H9 (cell line): ENCODE results near the gene TMEM125. TPM values are rescaled to one million over a fixed set of nuclear protein-coding genes. Genes with fewer than 3 reads are reported as not detected.

Experiments
- DNase-seq: peaks from one replicate; pipeline ENCODE4 v3.0.0-alpha.2; 2017
- H2AFZ ChIP-seq: one replicate; pipeline ENCODE4 v1.6.1; 2013; ENCODE audit warnings: mild to moderate bottlenecking, low read length, control low read depth, moderate library complexity
- H2AK5ac ChIP-seq: 2 replicates; pipeline ENCODE4 v1.6.1; 2013; ENCODE audit warnings: low read length, control low read depth, mixed read lengths; ENCODE audit not compliant: insufficient read length
- H2BK120ac ChIP-seq: one replicate; pipeline ENCODE4 v1.6.1; 2013; ENCODE audit warnings: low read depth, mild to moderate bottlenecking, low read length, control low read depth, inconsistent platforms; ENCODE audit not compliant: poor library complexity, severe bottlenecking
- H2BK12ac ChIP-seq: 2 replicates; pipeline ENCODE4 v1.6.1; 2013; ENCODE audit warnings: low read length, control low read depth, mixed read lengths, low read depth; ENCODE audit not compliant: insufficient read length
- H2BK15ac ChIP-seq: 2 replicates; pipeline ENCODE4 v1.6.1; 2013; ENCODE audit warnings: low read depth, low read length, control low read depth
- H2BK20ac ChIP-seq: one replicate; pipeline ENCODE4 v1.6.1; 2013; ENCODE audit warnings: low read depth, mild to moderate bottlenecking, low read length, control low read depth, inconsistent platforms; ENCODE audit not compliant: poor library complexity, severe bottlenecking
- H2BK5ac ChIP-seq: 2 replicates; pipeline ENCODE4 v1.6.1; 2013; ENCODE audit warnings: low read length, control low read depth, mixed read lengths; ENCODE audit not compliant: insufficient read length
- H3K14ac ChIP-seq: 2 replicates; pipeline ENCODE4 v1.6.1; 2013; ENCODE audit warnings: low read length, control low read depth; ENCODE audit not compliant: insufficient read depth
- H3K18ac ChIP-seq: 2 replicates; pipeline ENCODE4 v1.6.1; 2013; ENCODE audit warnings: low read depth, mild to moderate bottlenecking, mixed read lengths, low read length, control low read depth; ENCODE audit not compliant: insufficient read length
- H3K23ac ChIP-seq: 2 replicates; pipeline ENCODE4 v1.6.1; 2013; ENCODE audit warnings: low read length, control low read depth, mixed read lengths, low read depth; ENCODE audit not compliant: insufficient read length
- H3K23me2 ChIP-seq: 2 replicates; pipeline ENCODE4 v1.6.1; 2013; ENCODE audit warnings: low read depth, mild to moderate bottlenecking, mixed read lengths, low read length, control low read depth; ENCODE audit not compliant: insufficient read length, poor library complexity, severe bottlenecking
- H3K27ac ChIP-seq: 2 replicates; pipeline ENCODE4 v1.5.1; 2013; ENCODE audit warnings: low read length, control low read depth, mixed read lengths, low read depth; ENCODE audit not compliant: insufficient read length
- H3K27me3 ChIP-seq: 2 replicates; pipeline ENCODE4 v1.6.1; 2013; ENCODE audit warnings: low read length, control low read depth, inconsistent platforms; ENCODE audit not compliant: insufficient read depth
- H3K4ac ChIP-seq: 2 replicates; pipeline ENCODE4 v1.6.1; 2013; ENCODE audit warnings: low read depth, mild to moderate bottlenecking, control low read depth, inconsistent platforms, low read length, moderate library complexity
- H3K4me1 ChIP-seq: 2 replicates; pipeline ENCODE4 v1.6.1; 2013; ENCODE audit warnings: low read length, control low read depth, inconsistent platforms; ENCODE audit not compliant: insufficient read depth
- H3K4me2 ChIP-seq: 2 replicates; pipeline ENCODE4 v1.6.1; 2013; ENCODE audit warnings: low read length, control low read depth, mixed read lengths; ENCODE audit not compliant: insufficient read length, insufficient read depth
- H3K56ac ChIP-seq: 2 replicates; pipeline ENCODE4 v1.6.1; 2013; ENCODE audit warnings: low read depth, mild to moderate bottlenecking, mixed read lengths, low read length, control low read depth; ENCODE audit not compliant: insufficient read length
- H3K79me1 ChIP-seq: 2 replicates; pipeline ENCODE4 v1.6.1; 2013; ENCODE audit warnings: low read depth, mild to moderate bottlenecking, moderate library complexity, low read length, control low read depth, inconsistent platforms; ENCODE audit not compliant: insufficient read depth, poor library complexity, severe bottlenecking
- H3K79me2 ChIP-seq: 2 replicates; pipeline ENCODE4 v1.6.1; 2013; ENCODE audit warnings: low read length, control low read depth, inconsistent platforms; ENCODE audit not compliant: insufficient read depth
- H3K9ac ChIP-seq: 2 replicates; pipeline ENCODE4 v1.6.1; 2013; ENCODE audit warnings: low read length, control low read depth, mixed read lengths; ENCODE audit not compliant: insufficient read length; ENCODE audit errors: extremely low read depth
- H3K9me3 ChIP-seq: one replicate; pipeline ENCODE4 v1.6.1; 2013; ENCODE audit warnings: low read depth, low read length, inconsistent platforms; ENCODE audit not compliant: control insufficient read depth
- H3T11ph ChIP-seq: one replicate; pipeline ENCODE4 v1.6.1; 2013; ENCODE audit warnings: mild to moderate bottlenecking, low read length, control low read depth, inconsistent platforms
- H4K20me1 ChIP-seq: one replicate; pipeline ENCODE4 v1.6.1; 2013; ENCODE audit not compliant: control insufficient read depth, insufficient read length, insufficient read depth
- H4K5ac ChIP-seq: 2 replicates; pipeline ENCODE4 v1.6.1; 2013; ENCODE audit warnings: low read depth, mild to moderate bottlenecking, mixed read lengths, low read length, control low read depth; ENCODE audit not compliant: insufficient read length
- H4K8ac ChIP-seq: replicated peaks from 2 replicates; pipeline ENCODE4 v1.6.1; 2013; ENCODE audit warnings: low read length, control low read depth, mixed read lengths, low read depth; ENCODE audit not compliant: insufficient read length
- H4K91ac ChIP-seq: 2 replicates; pipeline ENCODE4 v1.6.1; 2013; ENCODE audit warnings: low read depth, mild to moderate bottlenecking, moderate library complexity, mixed read lengths, low read length, control low read depth; ENCODE audit not compliant: insufficient read length
- H3K27ac Mint-ChIP-seq, 3 experiments: 2 replicates in 2 of 3; 3 replicates in 1 of 3; pipeline ENCODE4 v1.8.0; 2020 to 2021; ENCODE audit warnings: mixed read lengths in 3 of 3, mild to moderate bottlenecking in 1 of 3, moderate library complexity in 1 of 3
- H3K27me3 Mint-ChIP-seq: 2 replicates; pipeline ENCODE4 v1.8.0; 2021; ENCODE audit warnings: low read depth, mild to moderate bottlenecking, moderate library complexity, mixed read lengths
- H3K36me3 Mint-ChIP-seq, 3 experiments: 2 replicates in 2 of 3; 3 replicates in 1 of 3; pipeline ENCODE4 v1.8.0; 2020 to 2021; ENCODE audit warnings: low read depth in 3 of 3, mixed read lengths in 3 of 3; ENCODE audit not compliant: insufficient read depth in 1 of 3
- H3K4me1 Mint-ChIP-seq, 2 experiments: 2 replicates each; pipeline ENCODE4 v1.8.0; 2020; ENCODE audit warnings: mixed read lengths in 2 of 2
- H3K4me3 Mint-ChIP-seq, 2 experiments: 2 replicates in 1 of 2; 3 replicates in 1 of 2; pipeline ENCODE4 v1.8.0; 2020 to 2021; ENCODE audit warnings: mild to moderate bottlenecking in 2 of 2, mixed read lengths in 2 of 2, moderate library complexity in 1 of 2
- H3K9me3 Mint-ChIP-seq, 2 experiments: 2 replicates in 1 of 2; 3 replicates in 1 of 2; pipeline ENCODE4 v1.8.0; 2020; ENCODE audit warnings: mild to moderate bottlenecking in 2 of 2, mixed read lengths in 2 of 2, moderate library complexity in 1 of 2
- WGBS: extraction: QIAGEN DNeasy Blood & Tissue Kit; methylation state at CpG from one replicate; pipeline ENCODE4 v1.1.7; 2013; ENCODE audit warnings: missing lambda C conversion rate, low lambda C conversion rate, mixed read lengths; ENCODE audit not compliant: insufficient read length; ENCODE audit errors: extremely low coverage; 5-methylcytosine and 5-hydroxymethylcytosine counted together
- total RNA-seq: library from RNA; stranded (reverse); gene quantifications from 2 replicates; pipeline ENCODE4 v1.2.1, GENCODE V29; 2021
- TF ChIP-seq, protein P1 (sequence below): fragments of 200-600 bp; sonication (generic); conservative IDR thresholded peaks from 3 replicates; pipeline ENCODE4 v1.8.0; 2021; ENCODE audit warnings: antibody characterized with exemption, mild to moderate bottlenecking

TMEM125 gene
- total RNA-seq, 1 experiment from 2014 or later: 19.6 TPM

DNA sequence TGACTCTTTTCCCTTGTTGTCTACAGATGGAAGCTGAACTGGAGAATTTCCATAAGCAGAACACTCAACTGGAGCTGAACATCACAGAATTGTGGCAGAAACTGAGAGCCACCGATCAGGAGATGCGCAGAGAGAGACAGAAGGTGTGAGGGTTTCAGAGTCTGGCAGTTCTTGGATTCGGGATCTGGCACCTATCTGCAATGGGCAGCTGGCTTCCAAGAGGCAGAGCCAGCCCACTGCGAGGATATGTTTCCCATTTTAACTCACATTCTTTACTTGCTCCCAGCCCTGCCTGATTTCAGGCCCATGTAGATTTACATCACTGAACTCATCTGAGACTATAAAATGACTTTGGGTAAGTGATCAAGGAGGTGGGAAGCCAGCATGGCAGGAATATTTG is 37.3 kb upstream of the TMEM125 start:
- Mint-ChIP-seq H3K27ac (no peak overlapping the region), H3K4me3 (no peak overlapping the region), H3K9me3 (no peaks in the 10 kb centered on the region), H3K4me1 (peaks cover 17 to 22% of the 10 kb centered on the region in 2 experiments), H3K36me3 (no peaks in the 10 kb centered on the region), H3K27me3 (peaks cover 2% of the 10 kb centered on the region; the same call in 1 of the 2 replicates)
- H3K4ac ChIP-seq: no peak overlapping the region
- H3K23me2 ChIP-seq: no peaks in the 10 kb centered on the region
- no peak overlapping the region for H2BK15ac ChIP-seq
- H3K27ac ChIP-seq: no peak overlapping the region
- WGBS: no CpG with 5 or more reads among the region's 4 CpGs
- H2BK120ac ChIP-seq: no peak overlapping the region
- H4K20me1 ChIP-seq: no peaks in the 10 kb centered on the region
- TF ChIP-seq, protein P1, sequence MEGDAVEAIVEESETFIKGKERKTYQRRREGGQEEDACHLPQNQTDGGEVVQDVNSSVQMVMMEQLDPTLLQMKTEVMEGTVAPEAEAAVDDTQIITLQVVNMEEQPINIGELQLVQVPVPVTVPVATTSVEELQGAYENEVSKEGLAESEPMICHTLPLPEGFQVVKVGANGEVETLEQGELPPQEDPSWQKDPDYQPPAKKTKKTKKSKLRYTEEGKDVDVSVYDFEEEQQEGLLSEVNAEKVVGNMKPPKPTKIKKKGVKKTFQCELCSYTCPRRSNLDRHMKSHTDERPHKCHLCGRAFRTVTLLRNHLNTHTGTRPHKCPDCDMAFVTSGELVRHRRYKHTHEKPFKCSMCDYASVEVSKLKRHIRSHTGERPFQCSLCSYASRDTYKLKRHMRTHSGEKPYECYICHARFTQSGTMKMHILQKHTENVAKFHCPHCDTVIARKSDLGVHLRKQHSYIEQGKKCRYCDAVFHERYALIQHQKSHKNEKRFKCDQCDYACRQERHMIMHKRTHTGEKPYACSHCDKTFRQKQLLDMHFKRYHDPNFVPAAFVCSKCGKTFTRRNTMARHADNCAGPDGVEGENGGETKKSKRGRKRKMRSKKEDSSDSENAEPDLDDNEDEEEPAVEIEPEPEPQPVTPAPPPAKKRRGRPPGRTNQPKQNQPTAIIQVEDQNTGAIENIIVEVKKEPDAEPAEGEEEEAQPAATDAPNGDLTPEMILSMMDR: no peak
- H4K91ac ChIP-seq: no peak overlapping the region
- H3K27me3 ChIP-seq: no peaks in the 10 kb centered on the region
- no peak overlapping the region for H2AFZ ChIP-seq
- H3K79me1 ChIP-seq: no peaks in the 10 kb centered on the region
- no peak overlapping the region for H2BK5ac ChIP-seq
- no peak overlapping the region for H2BK12ac ChIP-seq
- H3K9ac ChIP-seq: no peak overlapping the region
- no peak overlapping the region for H3K4me2 ChIP-seq
- no peak overlapping the region for H4K5ac ChIP-seq
- H2BK20ac ChIP-seq: no peak overlapping the region
- no peak overlapping the region for H3K18ac ChIP-seq
- no peak overlapping the region for H3K14ac ChIP-seq
- no peaks in the 10 kb centered on the region for H3K79me2 ChIP-seq
- H2AK5ac ChIP-seq: no peak overlapping the region
- H3K9me3 ChIP-seq: no peaks in the 10 kb centered on the region
- H4K8ac ChIP-seq: no peak overlapping the region
- H3K56ac ChIP-seq: no peak overlapping the region
- no peaks in the 10 kb centered on the region for H3K4me1 ChIP-seq
- no peak for DNase-seq
- no peak overlapping the region for H3K23ac ChIP-seq
- no peak overlapping the region for H3T11ph ChIP-seq
